Stimulated activated CD4-positive, alpha-beta T cell treated with anti-CD3 and anti-CD28 coated beads, Interleukin-4, amount 100 ng/mL, for 48 hours (primary cell): ENCODE data around the gene RAD23A.

ENCODE experiments used
- DNase-seq, 2 donors: peaks; one replicate each; pipeline ENCODE4 v3.0.0-alpha.2; 2020; ENCODE audit warnings: low read depth in 2 of 2

Gene RAD23A

DNA sequence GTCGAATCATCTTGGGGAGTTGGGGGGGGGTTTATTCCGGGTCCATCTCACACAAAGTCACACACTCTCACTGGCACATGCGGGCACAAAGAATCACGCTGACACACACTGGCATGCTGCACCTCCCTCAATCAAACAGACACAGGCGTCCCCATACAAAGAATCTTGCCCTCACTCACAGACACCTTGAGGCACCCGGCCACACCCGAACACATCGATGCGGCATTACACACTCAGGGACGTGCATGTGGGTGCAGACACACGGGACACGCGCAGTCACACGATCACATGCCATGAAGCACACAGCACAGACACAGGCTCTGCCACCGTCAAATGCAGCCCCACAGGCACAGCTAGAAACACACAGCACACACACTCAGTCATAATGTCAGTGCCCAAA lies 57.4 kb downstream of the RAD23A start:
- no peak for DNase-seq
